Stimulated activated CD4-positive, alpha-beta T cell treated with anti-CD3 and anti-CD28 coated beads, TNF-alpha, amount 100 ng/mL, for 4 hours (primary cell): ENCODE data around the gene ART5.
"Not testable (repeated sequence)": the region's sequence is repeated elsewhere in the genome, so short reads cannot be mapped to it uniquely, and the experiment has no call there.

ENCODE experiments used
- DNase-seq, 3 experiments: peaks; one replicate each; pipeline ENCODE4 v3.0.0-alpha.2; 2020; ENCODE audit warnings: low read depth in 3 of 3

Gene ART5

GRCh38 chr11:3658252-3658651 is 16.5 kb upstream of the ART5 start:
- DNase-seq: no peak

GRCh38 chr11:3657331-3657730 is 15.5 kb upstream of the ART5 start:
- DNase-seq: not testable (repeated sequence)

- no peak for DNase-seq
Observed at GRCh38 chr11:3655547-3655946, 13.8 kb upstream of the ART5 start.

GRCh38 chr11:3652514-3652913 is 10.7 kb upstream of the ART5 start:
- DNase-seq: not testable (repeated sequence)

- DNase-seq: not testable (repeated sequence)
Observed at GRCh38 chr11:3649374-3649773, 7.6 kb upstream of the ART5 start.

GRCh38 chr11:3648843-3649242 is 7.1 kb upstream of the ART5 start:
- DNase-seq: not testable (repeated sequence)

GRCh38 chr11:3645552-3645951 is 3.8 kb upstream of the ART5 start:
- DNase-seq: no peak

GRCh38 chr11:3644817-3645235 is 3.0 kb upstream of the ART5 start, which contains the start of gene ART1:
ART1 (plus strand) TSS chr11:3645128; CDS start chr11:3659214, 14,086 bp downstream.
- DNase-seq: no peak

- DNase-seq: not testable (repeated sequence)
Observed at GRCh38 chr11:3643102-3643546, 1.3 kb upstream of the ART5 start.

GRCh38 chr11:3642071-3642951 is 519 bp upstream of the ART5 start:
- peak; percentile 25 to 61 (median 51) for DNase-seq

GRCh38 chr11:3641191-3641590 is 601 bp downstream of the ART5 start:
- DNase-seq: no peak

- no peak for DNase-seq
Observed at GRCh38 chr11:3639841-3640240, 2.0 kb downstream of the ART5 start.

- no peak for DNase-seq
Observed at GRCh38 chr11:3638513-3638912, 3.3 kb downstream of the ART5 start.

- DNase-seq: no peak
Observed at GRCh38 chr11:3637201-3637600, 4.6 kb downstream of the ART5 start.

GRCh38 chr11:3635641-3636375 is 6.0 kb downstream of the ART5 start:
- DNase-seq: no peak

GRCh38 chr11:3632070-3632660 is 9.6 kb downstream of the ART5 start:
- DNase-seq: no peak

GRCh38 chr11:3631331-3631730 is 10.5 kb downstream of the ART5 start:
- DNase-seq: no peak

GRCh38 chr11:3627291-3627690 is 14.5 kb downstream of the ART5 start:
- no peak for DNase-seq

GRCh38 chr11:3626250-3626960 is 15.4 kb downstream of the ART5 start:
- DNase-seq: no peak

GRCh38 chr11:3623767-3624458 is 17.9 kb downstream of the ART5 start:
- no peak for DNase-seq

- no peak for DNase-seq
Observed at GRCh38 chr11:3623121-3623520, 18.7 kb downstream of the ART5 start.
